Measurements from ENCODE around the gene SCYL2.

GRCh38 chr12:100225491-100225890 lies 41.5 kb upstream of the SCYL2 start:
- no peak for TF ChIP-seq CTCF (IDR thresholded peaks at IDR 0.05)
- no peak for TF ChIP-seq POLR2A (IDR thresholded peaks at IDR 0.05)

Measured in gastroesophageal sphincter (tissue), 3 donors.